NCI-H1417 treated with DMSO at 0.1 percent for 48 hours (cell line): Measurements from ENCODE around the gene SNX20.

Experiments
- DNase-seq: peaks from one replicate; lab custom pipeline; 2025; lab: John Stamatoyannopoulos, UW

Gene SNX20

GRCh38 chr16:50680556-50680893, 587 bp downstream of the SNX20 start:
- DNase-seq: no peak

GRCh38 chr16:50679676-50680555, 1.2 kb downstream of the SNX20 start:
- no peak for DNase-seq

GRCh38 chr16:50679266-50679665, 1.8 kb downstream of the SNX20 start:
- DNase-seq: no peak

GRCh38 chr16:50678531-50678930, 2.6 kb downstream of the SNX20 start:
- DNase-seq: no peak

- DNase-seq: no peak
Observed at GRCh38 chr16:50677351-50677750, 3.8 kb downstream of the SNX20 start.

GRCh38 chr16:50676684-50677225, 4.4 kb downstream of the SNX20 start:
- DNase-seq: no peak

- no peak for DNase-seq
Observed at GRCh38 chr16:50675686-50676610, 5.2 kb downstream of the SNX20 start.

GRCh38 chr16:50674831-50675230, 6.3 kb downstream of the SNX20 start:
- no peak for DNase-seq

GRCh38 chr16:50673496-50674275, 7.4 kb downstream of the SNX20 start:
- DNase-seq: no peak

GRCh38 chr16:50671644-50672260, 9.4 kb downstream of the SNX20 start:
- DNase-seq: no peak

- no peak for DNase-seq
Observed at GRCh38 chr16:50670476-50670875, 10.6 kb downstream of the SNX20 start.

- no peak for DNase-seq
Observed at GRCh38 chr16:50669741-50670140, 11.4 kb downstream of the SNX20 start.

- DNase-seq: no peak
Observed at GRCh38 chr16:50668368-50669008, 12.6 kb downstream of the SNX20 start.

GRCh38 chr16:50667497-50668367, 13.4 kb downstream of the SNX20 start:
- DNase-seq: no peak

GRCh38 chr16:50666658-50667496, 14.2 kb downstream of the SNX20 start:
- DNase-seq: no peak

GRCh38 chr16:50665128-50665878, 15.8 kb downstream of the SNX20 start:
- DNase-seq: no peak

GRCh38 chr16:50664270-50664669, 16.8 kb downstream of the SNX20 start:
- no peak for DNase-seq

- no peak for DNase-seq
Observed at GRCh38 chr16:50662306-50662940, 18.7 kb downstream of the SNX20 start.
